ENCODE data around the gene C9orf152.

GRCh38 chr9:110189559-110190320 lies 18.2 kb downstream of the C9orf152 start:
- TF ChIP-seq, protein P1, sequence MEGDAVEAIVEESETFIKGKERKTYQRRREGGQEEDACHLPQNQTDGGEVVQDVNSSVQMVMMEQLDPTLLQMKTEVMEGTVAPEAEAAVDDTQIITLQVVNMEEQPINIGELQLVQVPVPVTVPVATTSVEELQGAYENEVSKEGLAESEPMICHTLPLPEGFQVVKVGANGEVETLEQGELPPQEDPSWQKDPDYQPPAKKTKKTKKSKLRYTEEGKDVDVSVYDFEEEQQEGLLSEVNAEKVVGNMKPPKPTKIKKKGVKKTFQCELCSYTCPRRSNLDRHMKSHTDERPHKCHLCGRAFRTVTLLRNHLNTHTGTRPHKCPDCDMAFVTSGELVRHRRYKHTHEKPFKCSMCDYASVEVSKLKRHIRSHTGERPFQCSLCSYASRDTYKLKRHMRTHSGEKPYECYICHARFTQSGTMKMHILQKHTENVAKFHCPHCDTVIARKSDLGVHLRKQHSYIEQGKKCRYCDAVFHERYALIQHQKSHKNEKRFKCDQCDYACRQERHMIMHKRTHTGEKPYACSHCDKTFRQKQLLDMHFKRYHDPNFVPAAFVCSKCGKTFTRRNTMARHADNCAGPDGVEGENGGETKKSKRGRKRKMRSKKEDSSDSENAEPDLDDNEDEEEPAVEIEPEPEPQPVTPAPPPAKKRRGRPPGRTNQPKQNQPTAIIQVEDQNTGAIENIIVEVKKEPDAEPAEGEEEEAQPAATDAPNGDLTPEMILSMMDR (IDR thresholded peaks at IDR 0.05), result no peak
- TF ChIP-seq POLR2A (IDR thresholded peaks at IDR 0.05) (no peak), POLR2AphosphoS5 (IDR thresholded peaks at IDR 0.05) (no peak), EP300 (IDR thresholded peaks at IDR 0.05) (no peak)
